GM19193 (cell line): ENCODE results near the gene DPF3.

ENCODE experiments used
- POLR2A ChIP-seq: IDR thresholded peaks from 4 replicates; pipeline ENCODE4 v1.6.1; 2011; ENCODE audit not compliant: insufficient read depth, insufficient read length; ENCODE audit errors: extremely low read depth

DPF3 gene

GRCh38 chr14:72815430-72815829 is 78.5 kb downstream of the DPF3 start:
- TF ChIP-seq POLR2A: no peak

- no peak for TF ChIP-seq POLR2A
Measured at GRCh38 chr14:72812292-72812851, 81.5 kb downstream of the DPF3 start.

GRCh38 chr14:72810201-72810600 is 83.7 kb downstream of the DPF3 start:
- TF ChIP-seq POLR2A: no peak

GRCh38 chr14:72809063-72809462 is 84.8 kb downstream of the DPF3 start:
- TF ChIP-seq POLR2A: no peak

GRCh38 chr14:72808564-72808963 is 85.3 kb downstream of the DPF3 start:
- no peak for TF ChIP-seq POLR2A

GRCh38 chr14:72802588-72802946 is 91.3 kb downstream of the DPF3 start:
- no peak for TF ChIP-seq POLR2A

- TF ChIP-seq POLR2A: no peak
Measured at GRCh38 chr14:72801836-72802587, 91.9 kb downstream of the DPF3 start.

- TF ChIP-seq POLR2A: no peak
Measured at GRCh38 chr14:72801381-72801812, 92.5 kb downstream of the DPF3 start.

- TF ChIP-seq POLR2A: no peak
Measured at GRCh38 chr14:72800848-72801370, 93.0 kb downstream of the DPF3 start.

GRCh38 chr14:72800296-72800695 is 93.6 kb downstream of the DPF3 start:
- no peak for TF ChIP-seq POLR2A

GRCh38 chr14:72796935-72797334 is 97.0 kb downstream of the DPF3 start:
- TF ChIP-seq POLR2A: no peak

GRCh38 chr14:72793156-72793939 is 100.6 kb downstream of the DPF3 start:
- no peak for TF ChIP-seq POLR2A

GRCh38 chr14:72792051-72792788 is 101.7 kb downstream of the DPF3 start:
- no peak for TF ChIP-seq POLR2A

GRCh38 chr14:72790887-72791566 is 102.9 kb downstream of the DPF3 start:
- TF ChIP-seq POLR2A: no peak
